ENCODE measurements around the gene CACNA1S. TPM values are rescaled to one million over a fixed set of nuclear protein-coding genes. Genes with fewer than 3 reads are reported as not detected.

CACNA1S gene
- not detected in 2 replicates for total RNA-seq

DNA sequence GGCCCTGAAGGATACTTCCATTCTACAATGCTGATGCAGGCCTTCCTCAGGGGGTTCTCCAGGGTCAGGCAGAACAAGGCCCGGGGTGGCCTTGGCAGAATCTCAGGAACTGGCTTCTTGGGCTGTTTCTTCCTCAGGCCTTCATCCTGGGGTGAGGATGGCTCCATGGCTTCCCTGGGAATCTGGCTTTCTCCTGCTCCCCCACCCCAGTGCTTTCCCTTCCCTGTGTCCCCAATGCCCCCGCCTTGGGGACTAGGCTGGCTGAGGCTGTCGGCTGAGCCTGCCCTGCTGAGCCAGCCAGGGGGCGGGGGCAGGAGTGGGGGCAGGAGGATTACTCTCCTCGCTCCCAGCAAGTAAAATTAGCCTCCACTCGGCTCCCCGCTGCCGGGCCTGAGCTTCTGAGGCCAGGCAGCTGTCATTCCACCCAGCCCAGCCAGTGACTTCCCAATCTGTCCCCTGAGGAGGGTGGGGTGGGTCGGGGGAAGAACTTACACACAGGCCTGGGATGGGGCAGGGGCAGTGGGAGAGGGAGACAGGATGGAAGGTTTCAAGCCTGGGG is at the start of gene CACNA1S:
Gene CACNA1S, minus strand, starts transcription at position 254 of the 559 bp plus-strand sequence. Its CDS starts 87 bp downstream, at position 167.
- POLR2A ChIA-PET = interaction anchor here (0.6 kb wide), 1 partner anchor 1070 kb away, joined by 4 read pairs; no protein-coding TSS in a partner anchor
- intact Hi-C loops (cut with micrococcal nuclease) = loop anchor here (5.0 kb wide), 2 partner anchors 70 to 490 kb away; partner anchors contain the start of gene KIF14
- DNase-seq = no peak

DNA sequence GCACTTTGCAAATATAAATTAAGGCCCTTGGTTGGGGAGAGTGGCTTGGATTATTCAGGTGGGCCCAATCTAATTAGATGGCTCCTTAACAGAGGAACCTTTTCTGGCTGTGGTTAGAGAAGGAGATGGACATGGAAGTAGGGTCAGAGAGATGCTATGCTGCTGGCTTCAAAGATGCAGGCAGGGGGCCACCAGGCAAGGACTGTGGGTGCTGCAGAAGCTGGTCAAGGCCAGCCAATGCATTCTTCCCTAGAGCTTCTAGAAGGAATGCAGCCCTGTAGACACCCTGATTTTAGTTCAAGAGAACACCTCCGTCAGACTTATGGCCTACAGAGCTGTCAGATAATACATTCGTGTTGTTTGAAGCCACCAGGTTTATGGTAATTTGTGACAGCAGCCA is 45.7 kb upstream of the CACNA1S start:
- no peak for DNase-seq
- H3K4me3 Mint-ChIP-seq = no peak overlapping the region
- ChIA-PET POLR2A (no interaction called here), CTCF (no interaction called here)
- intact Hi-C loops (cut with micrococcal nuclease) = no loop called here
- peaks cover 3% of the 10 kb centered on the region for H3K36me3 Mint-ChIP-seq (ENCODE audit: low read depth)
- H3K27me3 Mint-ChIP-seq = peaks cover 11% of the 10 kb centered on the region
- H3K9me3 Mint-ChIP-seq = no peaks in the 10 kb centered on the region
- no peak overlapping the region for H3K27ac Mint-ChIP-seq
- ATAC-seq (ENCODE audit: low read depth) = no peak
- TF ChIP-seq, protein P1, sequence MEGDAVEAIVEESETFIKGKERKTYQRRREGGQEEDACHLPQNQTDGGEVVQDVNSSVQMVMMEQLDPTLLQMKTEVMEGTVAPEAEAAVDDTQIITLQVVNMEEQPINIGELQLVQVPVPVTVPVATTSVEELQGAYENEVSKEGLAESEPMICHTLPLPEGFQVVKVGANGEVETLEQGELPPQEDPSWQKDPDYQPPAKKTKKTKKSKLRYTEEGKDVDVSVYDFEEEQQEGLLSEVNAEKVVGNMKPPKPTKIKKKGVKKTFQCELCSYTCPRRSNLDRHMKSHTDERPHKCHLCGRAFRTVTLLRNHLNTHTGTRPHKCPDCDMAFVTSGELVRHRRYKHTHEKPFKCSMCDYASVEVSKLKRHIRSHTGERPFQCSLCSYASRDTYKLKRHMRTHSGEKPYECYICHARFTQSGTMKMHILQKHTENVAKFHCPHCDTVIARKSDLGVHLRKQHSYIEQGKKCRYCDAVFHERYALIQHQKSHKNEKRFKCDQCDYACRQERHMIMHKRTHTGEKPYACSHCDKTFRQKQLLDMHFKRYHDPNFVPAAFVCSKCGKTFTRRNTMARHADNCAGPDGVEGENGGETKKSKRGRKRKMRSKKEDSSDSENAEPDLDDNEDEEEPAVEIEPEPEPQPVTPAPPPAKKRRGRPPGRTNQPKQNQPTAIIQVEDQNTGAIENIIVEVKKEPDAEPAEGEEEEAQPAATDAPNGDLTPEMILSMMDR (IDR thresholded peaks at IDR 0.05) = no peak
- peaks cover 14% of the 10 kb centered on the region for H3K4me1 Mint-ChIP-seq

More for the DNA sequence above, at the start of gene CACNA1S:
- peaks cover 2% of the 10 kb centered on the region for H3K4me1 Mint-ChIP-seq
- no peak within 1 kb of the TSS for H3K27ac Mint-ChIP-seq
- no peak within 1 kb of the TSS for H3K4me3 Mint-ChIP-seq
- H3K9me3 Mint-ChIP-seq = no peaks in the 10 kb centered on the region
- no peaks in the 10 kb centered on the region for H3K36me3 Mint-ChIP-seq (ENCODE audit: low read depth)
- CTCF ChIA-PET = no interaction called here
- TF ChIP-seq, protein P1 (IDR thresholded peaks at IDR 0.05) = no peak
- no peak for ATAC-seq (ENCODE audit: low read depth)
- H3K27me3 Mint-ChIP-seq = peaks cover 12% of the 10 kb centered on the region

DNA sequence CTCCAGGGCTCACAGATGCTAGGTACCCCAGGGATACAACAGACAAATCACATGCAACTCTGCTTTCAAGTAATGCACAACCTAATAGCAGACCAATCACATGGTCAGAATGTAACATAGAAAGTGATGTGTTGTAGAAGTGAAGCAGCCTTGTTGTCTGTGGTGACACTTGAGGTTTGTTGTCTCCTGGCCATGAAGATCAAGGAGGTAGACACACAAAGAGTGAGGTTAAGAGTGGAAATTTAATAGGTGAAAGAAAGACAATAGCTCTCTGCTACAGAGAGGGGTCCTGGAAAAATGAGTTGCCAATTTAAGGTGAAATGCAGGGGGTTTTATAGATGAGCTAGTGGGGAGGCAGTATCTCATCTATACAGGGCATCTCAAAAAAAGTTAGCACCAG is 44.6 kb upstream of the CACNA1S start:
- ATAC-seq (ENCODE audit: low read depth) = no peak
- H3K9me3 Mint-ChIP-seq = no peaks in the 10 kb centered on the region
- TF ChIP-seq, protein P1 (IDR thresholded peaks at IDR 0.05) = no peak
- ChIA-PET CTCF (interaction anchor here (0.6 kb wide), 1 partner anchor 545 kb away, joined by 5 read pairs; no protein-coding TSS in a partner anchor), POLR2A (no interaction called here)
- peaks cover 11% of the 10 kb centered on the region for H3K27me3 Mint-ChIP-seq
- intact Hi-C loops (cut with micrococcal nuclease) = no loop called here
- H3K27ac Mint-ChIP-seq = no peak overlapping the region
- peaks cover 16% of the 10 kb centered on the region for H3K4me1 Mint-ChIP-seq
- DNase-seq = no peak
- peaks cover 3% of the 10 kb centered on the region for H3K36me3 Mint-ChIP-seq (ENCODE audit: low read depth)
- H3K4me3 Mint-ChIP-seq = no peak overlapping the region

DNA sequence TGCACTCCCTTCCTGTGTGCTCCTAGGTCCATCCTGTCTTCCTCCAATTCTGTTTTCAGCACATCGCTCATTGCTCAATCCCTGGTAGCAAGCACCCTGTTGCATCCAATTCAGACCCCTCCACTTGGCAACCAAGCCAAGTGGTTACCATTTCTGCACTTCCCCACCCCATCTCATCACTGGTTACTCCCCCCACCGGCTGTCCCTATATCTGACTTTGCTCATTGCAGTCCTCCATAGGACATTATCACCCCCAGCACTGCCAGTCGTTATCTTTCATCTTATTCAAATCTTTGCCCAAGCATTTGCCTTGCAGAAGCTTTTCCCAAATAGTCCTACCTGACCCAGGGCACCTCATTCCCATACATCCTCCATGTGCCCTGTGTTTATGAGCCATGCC is 44.1 kb upstream of the CACNA1S start:
- Mint-ChIP-seq H3K4me3 (no peak overlapping the region), H3K27ac (no peak overlapping the region), H3K36me3 (ENCODE audit: low read depth) (peaks cover 6% of the 10 kb centered on the region), H3K4me1 (peaks cover 16% of the 10 kb centered on the region), H3K27me3 (peaks cover 11% of the 10 kb centered on the region), H3K9me3 (no peaks in the 10 kb centered on the region)
- no peak for ATAC-seq (ENCODE audit: low read depth)
- intact Hi-C loops (cut with micrococcal nuclease) = no loop called here
- CTCF ChIA-PET = interaction anchor here (0.9 kb wide), 1 partner anchor 15 kb away, joined by 3 read pairs; no protein-coding TSS in a partner anchor
- DNase-seq = no peak
- TF ChIP-seq, protein P1 (IDR thresholded peaks at IDR 0.05) = no peak
- POLR2A ChIA-PET = no interaction called here

DNA sequence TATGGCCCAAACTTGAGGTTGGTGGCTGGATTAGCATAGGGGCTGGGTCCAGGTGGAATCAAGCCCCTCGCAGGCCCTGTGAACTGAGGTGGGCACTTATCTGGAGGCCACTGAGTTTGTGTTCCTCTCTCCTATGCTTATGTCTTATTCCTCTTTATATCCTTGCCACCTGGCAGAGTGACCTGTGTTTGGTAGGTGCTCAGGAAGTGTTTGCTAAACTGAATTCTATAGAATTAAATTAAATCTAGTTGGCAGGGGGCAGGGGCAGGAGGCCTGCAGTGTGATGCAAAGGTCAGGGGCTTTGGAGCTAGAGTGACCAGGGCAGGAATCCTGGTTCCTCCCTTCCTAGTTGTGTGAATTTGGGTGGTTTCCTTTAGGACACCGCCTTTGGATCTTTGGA is 43.1 kb upstream of the CACNA1S start:
- POLR2A ChIA-PET = interaction anchor here (1.0 kb wide), 1 partner anchor 137 kb away, joined by 3 read pairs; no protein-coding TSS in a partner anchor
- TF ChIP-seq, protein P1 (IDR thresholded peaks at IDR 0.05) = no peak
- intact Hi-C loops (cut with micrococcal nuclease) = no loop called here
- CTCF ChIA-PET = no interaction called here
- peaks cover 9% of the 10 kb centered on the region for H3K27me3 Mint-ChIP-seq
- peaks cover 13% of the 10 kb centered on the region for H3K36me3 Mint-ChIP-seq (ENCODE audit: low read depth)
- no peak overlapping the region for H3K4me3 Mint-ChIP-seq
- H3K4me1 Mint-ChIP-seq = peaks cover 16% of the 10 kb centered on the region
- ATAC-seq (ENCODE audit: low read depth) (no peak), DNase-seq (no peak)
- no peaks in the 10 kb centered on the region for H3K9me3 Mint-ChIP-seq
- H3K27ac Mint-ChIP-seq = no peak overlapping the region
